GM18502 (cell line): ENCODE measurements around the gene NUDT4.
"Not testable (repeated sequence)": the region's sequence is repeated elsewhere in the genome, so short reads cannot be mapped to it uniquely, and the experiment has no call there.

ENCODE experiments used
- ATAC-seq: cut with Tn5 transposase; IDR thresholded peaks from one replicate; pipeline ENCODE4 v1.9.1; 2021; ENCODE audit warnings: mild to moderate bottlenecking; ENCODE audit not compliant: unreplicated experiment, poor library complexity

NUDT4 gene

GRCh38 chr12:93393425-93393824, 15.7 kb downstream of the NUDT4 start:
- ATAC-seq, result no peak

GRCh38 chr12:93397412-93397811, 19.7 kb downstream of the NUDT4 start:
- no peak for ATAC-seq

GRCh38 chr12:93399183-93399863, 21.6 kb downstream of the NUDT4 start:
- ATAC-seq, result peak; percentile 87

GRCh38 chr12:93402333-93403311, 24.9 kb downstream of the NUDT4 start:
- ATAC-seq, result no peak

- no peak for ATAC-seq
These were observed 26.5 kb downstream of the NUDT4 start for GRCh38 chr12:93403988-93404803.

GRCh38 chr12:93404961-93405849, 27.5 kb downstream of the NUDT4 start:
- no peak for ATAC-seq

GRCh38 chr12:93407054-93407962, 29.6 kb downstream of the NUDT4 start:
- ATAC-seq, result no peak

GRCh38 chr12:93407963-93408283, 30.2 kb downstream of the NUDT4 start:
- ATAC-seq, result no peak

- ATAC-seq, result no peak
These were observed 31.1 kb downstream of the NUDT4 start for GRCh38 chr12:93408813-93409212.

GRCh38 chr12:93409343-93410187, 31.8 kb downstream of the NUDT4 start:
- ATAC-seq, result not testable (repeated sequence)

GRCh38 chr12:93411060-93411459, 33.3 kb downstream of the NUDT4 start:
- ATAC-seq, result not testable (repeated sequence)

GRCh38 chr12:93412396-93412795, 34.7 kb downstream of the NUDT4 start:
- ATAC-seq, result not testable (repeated sequence)

GRCh38 chr12:93413064-93413463, 35.3 kb downstream of the NUDT4 start:
- ATAC-seq, result no peak

GRCh38 chr12:93415723-93416464, 38.2 kb downstream of the NUDT4 start:
- ATAC-seq, result no peak

GRCh38 chr12:93417967-93418480, 40.3 kb downstream of the NUDT4 start:
- no peak for ATAC-seq

- ATAC-seq, result peak; percentile 52
These were observed 41.8 kb downstream of the NUDT4 start for GRCh38 chr12:93419388-93420034.
